ENCODE data around the gene RPL10. TPM values are rescaled to one million over a fixed set of nuclear protein-coding genes. Genes with fewer than 3 reads are reported as not detected.

Gene RPL10
- total and polyA plus RNA-seq, 2 experiments from 2014 or later = 1,000 to 2,299 TPM

DNA sequence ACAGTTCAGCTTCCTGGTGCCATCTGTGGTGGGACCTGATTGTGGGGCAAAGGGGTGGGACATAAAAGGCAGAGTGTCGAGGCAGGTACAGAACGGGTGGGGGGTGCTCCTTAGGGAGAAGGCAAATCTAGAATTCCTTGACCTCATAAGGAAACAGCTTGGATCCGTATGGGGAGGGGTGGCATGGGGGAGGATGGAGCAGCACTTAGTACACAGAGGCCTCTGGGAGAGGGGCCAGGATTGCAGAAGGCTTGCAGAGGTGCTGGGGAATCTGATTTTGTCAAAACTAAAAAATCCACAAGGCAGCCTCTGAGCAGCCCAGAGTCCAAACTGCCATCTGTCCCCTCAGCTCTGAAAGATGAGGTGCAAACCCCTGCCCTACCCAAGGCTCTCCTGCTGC lies 21.4 kb upstream of the RPL10 start:
- Histone ChIP-seq H3K27ac (no peak overlapping the region), H3K36me3 (no peaks in the 10 kb centered on the region), H3K27me3 (no peaks in the 10 kb centered on the region), H3K4me1 (ENCODE audit: low read depth) (peaks cover 13% of the 10 kb centered on the region), H3K9me3 (ENCODE audit: low read depth) (no peaks in the 10 kb centered on the region), H3K4me3 (no peak overlapping the region)
- peak in 1 of 2 donors; percentile 47 for DNase-seq (ENCODE audit: low read depth in 1 of 2, low spot score in 1 of 2)
- no peak for TF ChIP-seq CTCF (IDR thresholded peaks at IDR 0.05; ENCODE audit: low read depth, low read length)

- peak in 1 of 2 donors; percentile 67 for DNase-seq (ENCODE audit: low read depth in 1 of 2, low spot score in 1 of 2)
- no peaks in the 10 kb centered on the region for H3K9me3 ChIP-seq (ENCODE audit: low read depth)
- H3K27me3 ChIP-seq = no peaks in the 10 kb centered on the region
- peak overlapping the region; percentile 40 for H3K4me3 ChIP-seq
- H3K27ac ChIP-seq = peak overlapping the region; percentile 95
- no peak for TF ChIP-seq CTCF (IDR thresholded peaks at IDR 0.05; ENCODE audit: low read depth, low read length)
- no peaks in the 10 kb centered on the region for H3K36me3 ChIP-seq
- H3K4me1 ChIP-seq (ENCODE audit: low read depth) = peaks cover 6% of the 10 kb centered on the region
Measured at GRCh38 chrX:154378059-154378798, 19.9 kb upstream of the RPL10 start.

- Histone ChIP-seq H3K4me1 (ENCODE audit: low read depth) (peaks cover 1% of the 10 kb centered on the region), H3K4me3 (peak within 1 kb of the TSS; percentile 93), H3K27ac (peak within 1 kb of the TSS; percentile 99), H3K27me3 (no peaks in the 10 kb centered on the region), H3K36me3 (no peaks in the 10 kb centered on the region), H3K9me3 (ENCODE audit: low read depth) (no peaks in the 10 kb centered on the region)
- peak; percentile 94 to 98 for DNase-seq (ENCODE audit: low read depth in 1 of 2, low spot score in 1 of 2)
- no peak for TF ChIP-seq CTCF (IDR thresholded peaks at IDR 0.05; ENCODE audit: low read depth, low read length)
Measured at GRCh38 chrX:154378799-154379568, 19.2 kb upstream of the RPL10 start, which contains the start of gene EMD. Gene EMD, plus strand, starts transcription at chrX:154379295. Its CDS starts 190 bp downstream, at chrX:154379485.

DNA sequence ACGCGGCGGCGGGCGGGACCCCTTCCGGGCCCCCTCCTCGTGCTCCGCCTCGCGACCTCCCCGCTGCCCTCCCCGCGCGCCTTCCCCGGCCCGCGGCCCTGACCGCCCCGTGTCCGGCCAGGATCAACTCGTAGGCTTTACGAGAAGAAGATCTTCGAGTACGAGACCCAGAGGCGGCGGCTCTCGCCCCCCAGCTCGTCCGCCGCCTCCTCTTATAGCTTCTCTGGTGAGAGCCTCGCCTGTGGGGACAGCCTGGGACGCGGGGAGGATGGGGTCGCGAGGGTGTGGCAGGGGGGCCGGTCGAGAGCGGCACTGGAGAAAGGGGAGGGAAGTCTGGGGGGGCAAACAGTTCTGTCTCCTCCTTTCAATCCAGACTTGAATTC lies 18.6 kb upstream of the RPL10 start:
- H3K27ac ChIP-seq = peak overlapping the region; percentile 99
- H3K4me3 ChIP-seq = peak overlapping the region; percentile 93
- no peaks in the 10 kb centered on the region for H3K9me3 ChIP-seq (ENCODE audit: low read depth)
- no peaks in the 10 kb centered on the region for H3K4me1 ChIP-seq (ENCODE audit: low read depth)
- no peaks in the 10 kb centered on the region for H3K27me3 ChIP-seq
- DNase-seq (ENCODE audit: low read depth in 1 of 2, low spot score in 1 of 2) = no peak
- no peaks in the 10 kb centered on the region for H3K36me3 ChIP-seq
- no peak for TF ChIP-seq CTCF (IDR thresholded peaks at IDR 0.05; ENCODE audit: low read depth, low read length)

GRCh38 chrX:154380153-154380552 lies 18.0 kb upstream of the RPL10 start:
- Histone ChIP-seq H3K4me3 (peak overlapping the region; percentile 93), H3K27me3 (no peaks in the 10 kb centered on the region), H3K36me3 (no peaks in the 10 kb centered on the region), H3K4me1 (ENCODE audit: low read depth) (no peaks in the 10 kb centered on the region), H3K9me3 (ENCODE audit: low read depth) (no peaks in the 10 kb centered on the region), H3K27ac (peak overlapping the region; percentile 99)
- DNase-seq (ENCODE audit: low read depth in 1 of 2, low spot score in 1 of 2) = peak in 1 of 2 donors; percentile 6
- TF ChIP-seq CTCF (IDR thresholded peaks at IDR 0.05; ENCODE audit: low read depth, low read length) = no peak

Data from cardiac muscle cell (in vitro differentiated cells and primary cell).